PC-3 (cell line): Measurements from ENCODE around the gene PLEKHG3. TPM values are rescaled to one million over a fixed set of nuclear protein-coding genes. Genes with fewer than 3 reads are reported as not detected.

Experiments used
- ATAC-seq: fragments of 200-7000 bp; cut with Tn5 transposase; 2 replicates; pipeline ENCODE4 v1.9.1; 2020; ENCODE audit warnings: mild to moderate bottlenecking, moderate library complexity
- BruUV-seq: library from RNA; stranded (reverse); fragments of 400-500 nt; replicated peaks from 2 replicates; lab custom pipeline; 2021; lab: Mats Ljungman, UMichigan
- CTCF ChIA-PET: fragments of 300-600 bp; sonication (Branson Sonifier 250); formaldehyde crosslinking; loops from one replicate; lab custom pipeline; 2022; ENCODE audit warnings: antibody characterized with exemption; lab: Charles Lee
- POLR2A ChIA-PET: fragments of 300-600 bp; sonication (Branson Sonifier 250); formaldehyde crosslinking; loops from one replicate; lab custom pipeline; 2022; ENCODE audit warnings: antibody characterized with exemption; ENCODE audit not compliant: unreplicated experiment; lab: Charles Lee
- DNase-seq: peaks from one replicate; pipeline ENCODE4 v3.0.0-alpha.2; 2015
- H2AFZ ChIP-seq: fragments of 300-600 bp; sonication (generic); 2 replicates; pipeline ENCODE4 v1.6.0; 2016; ENCODE audit warnings: antibody characterized with exemption, low read length
- H3F3A ChIP-seq: fragments of 300-600 bp; sonication (generic); one replicate; pipeline ENCODE4 v1.6.0; 2017; ENCODE audit warnings: antibody characterized with exemption, low read length, control low read depth, mild to moderate bottlenecking; ENCODE audit not compliant: unreplicated experiment
- H3K27ac ChIP-seq: fragments of 300-600 bp; sonication (generic); 2 replicates; pipeline ENCODE4 v1.5.1; 2016; ENCODE audit warnings: mild to moderate bottlenecking, low read length
- H3K27me3 ChIP-seq: fragments of 300-600 bp; sonication (generic); 2 replicates; pipeline ENCODE4 v1.6.1; 2016; ENCODE audit warnings: low read length, mixed read lengths
- H3K36me3 ChIP-seq: fragments of 300-600 bp; sonication (generic); 2 replicates; pipeline ENCODE4 v1.6.1; 2016; ENCODE audit warnings: low read depth, mixed run types, low read length, mixed read lengths
- H3K4me1 ChIP-seq: fragments of 300-600 bp; sonication (generic); 2 replicates; pipeline ENCODE4 v1.5.1; 2016; ENCODE audit warnings: low read length; ENCODE audit not compliant: insufficient read depth
- H3K4me2 ChIP-seq: fragments of 300-600 bp; sonication (generic); 2 replicates; pipeline ENCODE4 v1.6.0; 2016; ENCODE audit warnings: low read length
- H3K4me3 ChIP-seq: fragments of 300-600 bp; sonication (generic); 2 replicates; pipeline ENCODE4 v1.5.1; 2016; ENCODE audit warnings: mild to moderate bottlenecking, low read length, mixed read lengths
- H3K79me2 ChIP-seq: fragments of 300-600 bp; sonication (generic); 2 replicates; pipeline ENCODE4 v1.6.1; 2017; ENCODE audit warnings: low read length, mixed read lengths
- H3K9ac ChIP-seq: fragments of 300-600 bp; sonication (generic); 2 replicates; pipeline ENCODE4 v1.6.0; 2016; ENCODE audit warnings: mild to moderate bottlenecking, low read length
- H3K9me2 ChIP-seq: fragments of 300-600 bp; sonication (generic); replicated peaks from 2 replicates; pipeline ENCODE4 v1.6.1; 2016; ENCODE audit warnings: mixed run types, low read length, mixed read lengths
- H3K9me3 ChIP-seq: fragments of 300-600 bp; sonication (generic); 2 replicates; pipeline ENCODE4 v1.6.1; 2016; ENCODE audit warnings: low read length, mixed read lengths
- H4K20me1 ChIP-seq: fragments of 300-600 bp; sonication (generic); 2 replicates; pipeline ENCODE4 v1.6.1; 2016; ENCODE audit warnings: low read length, mixed read lengths
- CTCF ChIP-seq: fragments of 300-600 bp; sonication (generic); conservative IDR thresholded peaks from 2 replicates; pipeline ENCODE4 v1.5.1; 2017; ENCODE audit warnings: antibody characterized with exemption, low read depth, mild to moderate bottlenecking, low read length
- EZH2 ChIP-seq: fragments of 300-600 bp; sonication (generic); IDR thresholded peaks from one replicate; pipeline ENCODE4 v1.6.1; 2017; ENCODE audit warnings: antibody characterized with exemption, mild to moderate bottlenecking, low read length; ENCODE audit not compliant: unreplicated experiment
- EZH2phosphoT487 ChIP-seq: fragments of 300-600 bp; sonication (generic); IDR thresholded peaks from 2 replicates; pipeline ENCODE4 v1.6.1; 2018; ENCODE audit warnings: mild to moderate bottlenecking, antibody characterized with exemption, low read length, borderline replicate concordance
- intact Hi-C: fragments of 100-400 bp; cut with micrococcal nuclease; formaldehyde crosslinking; loops from 2 replicates; pipeline ENCODE4 v1.9.0; 2023
- total RNA-seq: library from RNA; depleted of rRNA; stranded (reverse); fragments of >200 nt; gene quantifications from 2 replicates; pipeline ENCODE4 v1.2.3, GENCODE V29; 2014

The PLEKHG3 gene
- total RNA-seq, 1 experiment from 2014 or later = 49.6 TPM

DNA sequence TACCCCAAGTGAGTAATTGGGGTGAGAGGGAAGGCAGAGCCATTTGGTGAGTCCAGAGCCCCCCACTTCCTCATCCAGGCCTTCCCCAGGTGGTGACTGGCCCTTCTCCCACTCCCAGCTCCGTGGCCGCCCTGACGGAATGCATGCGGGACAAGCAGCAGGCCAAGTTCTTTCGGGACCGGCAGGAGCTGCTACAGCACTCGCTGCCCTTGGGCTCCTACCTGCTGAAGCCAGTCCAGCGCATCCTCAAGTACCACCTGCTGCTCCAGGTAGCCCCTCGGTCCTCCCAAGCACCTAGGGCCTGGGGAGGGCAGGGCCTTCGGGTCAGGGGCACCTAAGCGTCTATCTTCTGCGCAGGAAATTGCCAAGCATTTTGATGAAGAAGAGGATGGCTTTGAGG is 26.5 kb downstream of the PLEKHG3 start:
- H3K4me2 ChIP-seq = no peak overlapping the region
- no peak overlapping the region for H3K27ac ChIP-seq
- no peaks in the 10 kb centered on the region for H3K9me2 ChIP-seq
- H2AFZ ChIP-seq = no peak overlapping the region
- peaks cover 21% of the 10 kb centered on the region for H3K79me2 ChIP-seq
- H3K9ac ChIP-seq = no peak overlapping the region
- H3K27me3 ChIP-seq = no peaks in the 10 kb centered on the region
- no peaks in the 10 kb centered on the region for H3F3A ChIP-seq
- intact Hi-C loops = no loop called here
- POLR2A ChIA-PET = no interaction called here
- no peak overlapping the region for H3K4me3 ChIP-seq
- CTCF ChIA-PET = no interaction called here
- TF ChIP-seq CTCF (no peak), EZH2 (no peak), EZH2phosphoT487 (no peak)
- H4K20me1 ChIP-seq = no peaks in the 10 kb centered on the region
- DNase-seq (no peak), ATAC-seq (no peak)
- H3K4me1 ChIP-seq = peaks cover 15% of the 10 kb centered on the region
- BruUV-seq = no TSS peak
- no peaks in the 10 kb centered on the region for H3K9me3 ChIP-seq
- peaks cover 23% of the 10 kb centered on the region for H3K36me3 ChIP-seq

DNA sequence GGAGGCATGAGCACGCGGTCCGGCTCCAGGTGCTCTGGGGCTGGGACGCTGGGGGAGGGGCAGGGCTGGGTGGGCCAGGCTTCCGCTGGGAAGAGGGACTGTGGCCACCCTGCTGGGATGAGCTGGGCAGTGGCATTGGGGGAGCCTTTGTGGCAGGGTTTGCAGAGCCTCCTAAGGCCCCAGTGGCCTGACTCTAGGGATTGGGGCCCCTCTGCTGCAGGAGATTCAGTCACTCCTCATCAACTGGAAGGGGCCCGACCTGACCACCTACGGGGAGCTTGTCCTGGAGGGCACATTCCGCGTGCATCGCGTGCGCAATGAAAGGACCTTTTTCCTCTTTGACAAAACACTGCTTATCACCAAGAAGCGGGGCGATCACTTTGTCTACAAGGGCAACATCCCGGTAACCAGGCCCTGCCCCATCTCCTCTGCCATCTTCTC is 26.9 kb downstream of the PLEKHG3 start:
- no peaks in the 10 kb centered on the region for H3F3A ChIP-seq
- ChIA-PET POLR2A (no interaction called here), CTCF (no interaction called here)
- no peaks in the 10 kb centered on the region for H3K27me3 ChIP-seq
- peaks cover 27% of the 10 kb centered on the region for H3K36me3 ChIP-seq
- H3K9me3 ChIP-seq = no peaks in the 10 kb centered on the region
- no peak overlapping the region for H3K9ac ChIP-seq
- ATAC-seq (no peak), DNase-seq (no peak)
- TF ChIP-seq EZH2 (no peak), CTCF (no peak), EZH2phosphoT487 (no peak)
- no peak overlapping the region for H2AFZ ChIP-seq
- intact Hi-C loops = no loop called here
- no peak overlapping the region for H3K4me3 ChIP-seq
- BruUV-seq = no TSS peak
- no peaks in the 10 kb centered on the region for H3K9me2 ChIP-seq
- H3K79me2 ChIP-seq = peaks cover 17% of the 10 kb centered on the region
- peaks cover 10% of the 10 kb centered on the region for H3K4me1 ChIP-seq
- no peaks in the 10 kb centered on the region for H4K20me1 ChIP-seq
- no peak overlapping the region for H3K27ac ChIP-seq
- no peak overlapping the region for H3K4me2 ChIP-seq

DNA sequence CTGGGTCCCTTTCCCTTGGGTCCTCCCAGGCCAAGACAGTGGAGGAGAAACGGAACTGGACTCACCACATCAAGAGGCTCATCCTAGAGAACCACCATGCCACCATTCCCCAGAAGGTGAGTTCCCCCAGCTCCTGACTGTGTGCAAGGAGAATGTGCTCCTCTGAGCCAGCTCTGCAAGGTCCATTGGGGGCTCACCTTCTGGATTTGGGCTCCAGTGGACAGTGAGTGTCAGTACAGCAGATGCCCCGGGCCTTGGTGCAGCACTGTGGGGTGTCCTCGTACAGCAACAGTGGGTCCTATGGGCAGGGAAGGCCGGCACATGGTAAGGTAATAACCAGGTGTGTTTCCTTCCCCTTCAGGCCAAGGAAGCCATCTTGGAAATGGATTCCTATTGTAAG is 27.8 kb downstream of the PLEKHG3 start:
- Histone ChIP-seq H3K9me3 (no peaks in the 10 kb centered on the region), H3K36me3 (peaks cover 28% of the 10 kb centered on the region), H3K79me2 (peaks cover 10% of the 10 kb centered on the region), H4K20me1 (no peaks in the 10 kb centered on the region), H3K4me1 (peaks cover 2% of the 10 kb centered on the region), H3K27me3 (no peaks in the 10 kb centered on the region), H3K9ac (no peak overlapping the region), H2AFZ (no peak overlapping the region), H3K4me2 (no peak overlapping the region), H3K27ac (no peak overlapping the region), H3F3A (no peaks in the 10 kb centered on the region), H3K4me3 (no peak overlapping the region), H3K9me2 (no peaks in the 10 kb centered on the region)
- CTCF ChIA-PET = no interaction called here
- DNase-seq (no peak), ATAC-seq (no peak)
- POLR2A ChIA-PET = no interaction called here
- no TSS peak for BruUV-seq
- intact Hi-C loops = no loop called here
- TF ChIP-seq EZH2phosphoT487 = no peak
- no peak for TF ChIP-seq EZH2
- TF ChIP-seq CTCF = no peak
